NT2/D1 (cell line): ENCODE measurements around the gene PTPN22.

Experiments
- YY1 ChIP-seq: IDR thresholded peaks from 2 replicates; pipeline ENCODE4 v1.6.1; 2011; ENCODE audit not compliant: insufficient read length, insufficient read depth
- ZNF274 ChIP-seq: IDR thresholded peaks from 2 replicates; pipeline ENCODE4 v1.6.1; 2011; ENCODE audit warnings: mild to moderate bottlenecking, low read depth, low read length

GRCh38 chr1:113784104-113784779 is 87.3 kb downstream of the PTPN22 start:
- TF ChIP-seq ZNF274 (no peak), YY1 (no peak)
